Motor neuron (in vitro differentiated cells): ENCODE measurements around the gene BST2. TPM values are rescaled to one million over a fixed set of nuclear protein-coding genes. Genes with fewer than 3 reads are reported as not detected.

Source experiments
- ATAC-seq, 8 experiments: fragments of 200-7000 bp; cut with Tn5 transposase; replicated peaks in 6 of 8; 2 replicates each; pipeline ENCODE4 v1.8.0; 2021; ENCODE audit warnings: mild to moderate bottlenecking in 8 of 8, moderate library complexity in 8 of 8
- H3K27ac ChIP-seq, 2 donors: fragments of 250-450 bp; sonication (Bioruptor Pico); 2 replicates each; pipeline ENCODE4 v1.9.0; 2021; ENCODE audit warnings: antibody characterized with exemption in 2 of 2, mild to moderate bottlenecking in 2 of 2, moderate library complexity in 1 of 2
- H3K4me1 ChIP-seq, 2 donors: fragments of 250-450 bp; sonication (Bioruptor Pico); replicated peaks in 1 of 2; 2 replicates each; pipeline ENCODE4 v1.6.1; 2021; ENCODE audit warnings: antibody characterized with exemption in 2 of 2, mild to moderate bottlenecking in 2 of 2, moderate library complexity in 1 of 2
- H3K4me3 ChIP-seq, 5 donors: fragments of 250-450 bp; sonication (Bioruptor Pico); 2 replicates each; pipeline ENCODE4 v1.9.0; 2021; ENCODE audit warnings: antibody characterized with exemption in 5 of 5, mild to moderate bottlenecking in 5 of 5, moderate library complexity in 4 of 5
- WGBS, 10 experiments: fragments of 450-650 bp; shearing (Covaris generic); methylation state at CpG; one replicate each; pipeline ENCODE4 v1.0.0; 2022; 5-methylcytosine and 5-hydroxymethylcytosine counted together
- in situ Hi-C, 9 experiments: fragments of 400-800 bp; cut with MboI; loops; one replicate each; pipeline ENCODE4 v1.15.0; 2021; ENCODE audit warnings: low sequenced_read_pairs in 9 of 9, low pct_unique_long_range_greater_than_20kb in 2 of 9; ENCODE audit not compliant: unreplicated experiment in 9 of 9
- total RNA-seq, 8 experiments: library from RNA; unstranded; fragments of 300-600 nt; gene quantifications; 2 replicates each; pipeline versions ENCODE4 v1.2.3 to v1.2.4, GENCODE V29; 2022

Gene BST2
- total RNA-seq, 8 experiments from 2014 or later, result 6.8 to 217 (median 31.0) TPM

GRCh38 chr19:17435218-17435617 lies 29.8 kb upstream of the BST2 start:
- no peak for ATAC-seq
- H3K4me3 ChIP-seq, result no peak overlapping the region
- WGBS, 10 experiments, result 60 to 95% methylated on average over 1 to 4 of the region's 7 CpGs; no CpG with 5 or more reads in 8 of the 10 experiments
- in situ Hi-C loops, result no loop called here
- no peaks in the 10 kb centered on the region for H3K4me1 ChIP-seq
- no peak overlapping the region for H3K27ac ChIP-seq

- in situ Hi-C loops, result no loop called here
- Histone ChIP-seq H3K4me3 (no peak overlapping the region), H3K4me1 (no peaks in the 10 kb centered on the region), H3K27ac (no peak overlapping the region)
- no peak for ATAC-seq
- 60 to 100% (median 85%) methylated on average over 1 to 4 of the region's 7 CpGs; no CpG with 5 or more reads in 5 of the 10 experiments for WGBS, 10 experiments
Measured at GRCh38 chr19:17431417-17431816, 26.0 kb upstream of the BST2 start.

GRCh38 chr19:17429641-17430113 lies 24.2 kb upstream of the BST2 start:
- Histone ChIP-seq H3K27ac (no peak overlapping the region), H3K4me1 (no peaks in the 10 kb centered on the region), H3K4me3 (no peak overlapping the region)
- WGBS, 10 experiments, result 20 to 81% (median 72%) methylated on average over 1 to 6 of the region's 17 CpGs; no CpG with 5 or more reads in 2 of the 10 experiments
- in situ Hi-C loops, result no loop called here
- ATAC-seq, result peak in 1 of 8 experiments; percentile 50

GRCh38 chr19:17424743-17425365 lies 19.4 kb upstream of the BST2 start:
- 0 to 100% methylated on average over 1 to 2 of the region's 27 CpGs; no CpG with 5 or more reads in 8 of the 10 experiments for WGBS, 10 experiments
- peak; percentile 41 to 84 (median 82) for ATAC-seq
- no peaks in the 10 kb centered on the region for H3K4me1 ChIP-seq
- H3K4me3 ChIP-seq, result no peak overlapping the region
- H3K27ac ChIP-seq, result no peak overlapping the region
- in situ Hi-C loops, result no loop called here

- H3K27ac ChIP-seq, result no peak overlapping the region
- H3K4me3 ChIP-seq, result no peak overlapping the region
- no peak for ATAC-seq
- peaks cover 4 to 5% of the 10 kb centered on the region in 2 donors for H3K4me1 ChIP-seq
- 67 to 90% (median 86%) methylated on average over 2 to 3 of the region's 20 CpGs; no CpG with 5 or more reads in 7 of the 10 experiments for WGBS, 10 experiments
- in situ Hi-C loops, result no loop called here
Measured at GRCh38 chr19:17423429-17424208, 18.2 kb upstream of the BST2 start.

DNA sequence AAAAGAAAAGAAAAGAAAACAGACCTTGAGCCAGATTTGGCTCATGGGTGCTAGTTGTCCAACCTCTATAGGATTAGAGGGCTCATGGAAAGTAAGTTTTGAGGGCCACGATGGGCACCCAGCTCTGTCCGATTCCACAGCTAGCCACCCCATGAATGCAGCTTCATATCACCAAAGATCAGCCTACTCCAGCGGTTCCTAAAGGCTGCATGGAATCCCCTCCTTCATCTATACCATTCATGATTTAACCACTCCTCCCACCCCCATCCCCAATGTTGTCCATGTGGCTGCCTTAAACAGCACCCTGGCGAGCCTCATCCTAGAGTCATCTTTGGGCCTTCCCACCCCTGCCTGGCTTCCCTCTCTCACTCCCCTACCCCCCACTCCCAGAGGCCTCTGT lies 16.5 kb upstream of the BST2 start:
- 94 to 100% methylated on average over 2 to 3 of the region's 4 CpGs; no CpG with 5 or more reads in 8 of the 10 experiments for WGBS, 10 experiments
- Histone ChIP-seq H3K27ac (no peak overlapping the region), H3K4me3 (no peak overlapping the region), H3K4me1 (peaks cover 4 to 5% of the 10 kb centered on the region in 2 donors)
- ATAC-seq, result no peak
- in situ Hi-C loops, result no loop called here

- H3K4me1 ChIP-seq, result peaks cover 7 to 8% of the 10 kb centered on the region in 2 donors
- in situ Hi-C loops, result no loop called here
- 0 to 80% (median 13%) methylated on average over 1 to 4 of the region's 25 CpGs; no CpG with 5 or more reads in 6 of the 10 experiments for WGBS, 10 experiments
- ATAC-seq, result peak in 5 of 8 experiments; percentile 5 to 32 (median 23)
- H3K4me3 ChIP-seq, result peak overlapping the region; percentile 73 to 93 (median 84)
- peak overlapping the region in 1 of 2 donors; percentile 68 for H3K27ac ChIP-seq
Measured at GRCh38 chr19:17420475-17420924, 15.1 kb upstream of the BST2 start.

GRCh38 chr19:17419621-17420474 lies 14.4 kb upstream of the BST2 start, which contains the start of gene MVB12A:
TSS of gene MVB12A (plus strand) at chr19:17420047. CDS start at chr19:17420136, 89 bp downstream.
- 0 to 4% (median 1%) methylated on average over 1 to 17 of the region's 85 CpGs; no CpG with 5 or more reads in 5 of the 10 experiments for whole genome bisulfite sequencing, 10 experiments
- peak; percentile 87 to 95 (median 92) for ATAC-seq
- H3K4me3 ChIP-seq, result peak within 1 kb of the TSS; percentile 73 to 93 (median 84)

DNA sequence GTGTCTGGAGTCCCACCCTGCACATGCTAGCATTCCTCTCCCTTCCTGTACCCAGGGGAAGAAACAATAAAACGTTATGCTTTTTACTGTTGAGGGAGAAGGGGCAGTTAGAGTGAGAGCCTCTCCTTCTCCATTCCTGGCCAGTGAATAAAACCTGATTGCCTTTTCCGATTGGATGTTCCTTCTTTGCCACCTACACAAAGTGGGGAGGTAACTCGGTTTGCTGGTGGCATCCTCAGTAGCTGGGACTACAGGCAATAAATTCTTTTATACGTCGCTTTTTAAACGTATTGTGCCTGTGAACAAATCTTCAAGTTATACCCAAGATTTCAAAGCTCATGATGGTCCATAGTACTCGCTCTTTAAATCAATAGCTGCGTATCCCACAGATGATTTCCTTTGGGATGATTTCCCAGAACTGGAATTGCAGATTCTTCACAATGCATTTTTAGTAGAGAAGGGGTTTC lies 13.8 kb upstream of the BST2 start:
- H3K4me3 ChIP-seq, result peak overlapping the region; percentile 26 to 39 (median 28)
- peak in 1 of 8 experiments; percentile 2 for ATAC-seq
- peak overlapping the region; percentile 38 to 57 for H3K27ac ChIP-seq
- in situ Hi-C loops, result no loop called here
- 0 to 70% (median 47%) methylated on average over 1 to 8 of the region's 8 CpGs; no CpG with 5 or more reads in 3 of the 10 experiments for WGBS, 10 experiments
- peaks cover 10 to 15% of the 10 kb centered on the region in 2 donors for H3K4me1 ChIP-seq

More at GRCh38 chr19:17419621-17420474, 14.4 kb upstream of the BST2 start, which contains the start of gene MVB12A:
- H3K27ac ChIP-seq, result peak within 1 kb of the TSS; percentile 38 to 68
- H3K4me1 ChIP-seq, result peaks cover 8 to 13% of the 10 kb centered on the region in 2 donors
- in situ Hi-C loops, result no loop called here

DNA sequence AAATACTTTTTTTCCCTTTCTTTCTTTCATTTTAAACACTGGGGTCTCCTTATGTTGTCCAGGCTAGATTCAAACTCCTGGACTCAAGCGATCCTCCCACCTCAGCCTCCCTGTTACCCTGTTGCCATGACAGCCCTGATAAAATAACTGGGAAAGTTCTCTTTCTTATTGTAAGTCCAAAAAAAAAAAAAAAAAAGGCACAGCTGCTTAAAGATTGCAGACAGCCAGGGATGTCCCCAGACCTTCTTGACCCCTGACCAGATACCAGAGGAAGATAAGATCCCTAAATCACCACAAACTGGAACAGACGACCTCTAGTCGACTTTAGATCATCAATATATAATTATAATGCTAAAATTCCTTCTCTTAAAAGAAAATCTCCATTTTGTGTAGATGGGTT lies 13.3 kb upstream of the BST2 start:
- H3K27ac ChIP-seq, result peak overlapping the region; percentile 38 to 57
- in situ Hi-C loops, result no loop called here
- peaks cover 10 to 15% of the 10 kb centered on the region in 2 donors for H3K4me1 ChIP-seq
- peak overlapping the region in 2 of 5 donors; percentile 28 to 39 for H3K4me3 ChIP-seq
- ATAC-seq, result no peak
- 20 to 89% (median 74%) methylated on average over 1 to 3 of the region's 3 CpGs; no CpG with 5 or more reads in 2 of the 10 experiments for whole genome bisulfite sequencing, 10 experiments

DNA sequence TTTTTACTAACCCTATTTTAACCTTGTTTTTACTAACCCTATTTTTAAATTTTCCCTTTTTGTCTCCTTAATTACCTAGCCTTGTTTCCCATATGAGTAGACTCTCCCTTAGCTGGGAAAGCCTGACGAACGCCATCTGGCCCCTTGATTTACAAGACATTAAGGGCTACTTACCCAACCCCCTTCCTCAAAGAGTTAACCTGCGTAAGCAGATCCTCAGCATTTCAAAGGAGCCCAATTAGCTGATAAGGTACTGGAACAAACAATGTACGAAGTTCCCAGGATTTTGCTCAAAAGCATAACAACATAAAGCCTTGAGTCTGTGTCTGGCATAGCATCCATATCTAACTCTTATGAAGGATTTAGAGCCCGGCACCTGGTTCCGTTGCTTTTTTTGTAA lies 9.7 kb upstream of the BST2 start:
- no peak overlapping the region for H3K4me3 ChIP-seq

GRCh38 chr19:17414097-17414496 lies 8.7 kb upstream of the BST2 start:
- in situ Hi-C loops, result no loop called here
- peaks cover 24 to 29% of the 10 kb centered on the region in 2 donors for H3K4me1 ChIP-seq
- ATAC-seq, result no peak

More for the DNA sequence above, 9.7 kb upstream of the BST2 start:
- in situ Hi-C loops, result no loop called here
- Histone ChIP-seq H3K27ac (no peak overlapping the region), H3K4me1 (peaks cover 25 to 31% of the 10 kb centered on the region in 2 donors)
- ATAC-seq, result no peak
- 13 to 70% (median 51%) methylated on average over 2 to 6 of the region's 6 CpGs; no CpG with 5 or more reads in 1 of the 10 experiments for WGBS, 10 experiments

More at GRCh38 chr19:17414097-17414496, 8.7 kb upstream of the BST2 start:
- 17 to 100% (median 64%) methylated on average over 1 to 5 of the region's 8 CpGs; no CpG with 5 or more reads in 5 of the 10 experiments for WGBS, 10 experiments
- Histone ChIP-seq H3K4me3 (no peak overlapping the region), H3K27ac (no peak overlapping the region)
